HepG2 (cell line): Measurements from ENCODE around the gene CADPS2. TPM values are rescaled to one million over a fixed set of nuclear protein-coding genes. Genes with fewer than 3 reads are reported as not detected.

ENCODE experiments used
- ATAC-seq: fragments of 200-7000 bp; cut with Tn5 transposase; 3 replicates; pipeline ENCODE4 v1.9.1; 2020; ENCODE audit warnings: mild to moderate bottlenecking, moderate library complexity
- BruUV-seq: library from RNA; stranded (reverse); fragments of 400-500 nt; replicated peaks from 2 replicates; lab custom pipeline; 2021; lab: Mats Ljungman, UMichigan
- CTCF ChIA-PET: fragments of 300-600 bp; formaldehyde crosslinking; extraction: SDS; loops from one replicate; lab custom pipeline; 2021; ENCODE audit warnings: low total read pairs, inconsistent platforms, low intra/inter-chr PET ratio; lab: Yijun Ruan, JAX
- POLR2A ChIA-PET: fragments of 350-600 bp; sonication (Branson Sonifier 250); formaldehyde crosslinking; loops from one replicate; lab custom pipeline; 2020; ENCODE audit warnings: antibody characterized with exemption, inconsistent platforms; lab: Yijun Ruan, JAX
- DNase-seq: peaks from one replicate; pipeline ENCODE4 v3.0.0-alpha.2; 2015; ENCODE audit warnings: low spot score
- FAIRE-seq: peaks from 3 replicates; lab custom pipeline; 2011; peaks lifted over from hg19 to GRCh38; lab: Jason Lieb, UNC
- H2AFZ ChIP-seq: one replicate; pipeline ENCODE4 v1.6.1; 2011; ENCODE audit warnings: low read length, inconsistent platforms
- H3K27ac ChIP-seq: fragments of 300-600 bp; 3 replicates; pipeline ENCODE4 v1.8.0; 2011; ENCODE audit warnings: mixed run types, mild to moderate bottlenecking, mixed read lengths, low read length, inconsistent platforms; ENCODE audit not compliant: insufficient read depth; ENCODE audit errors: extremely low read length
- H3K27me3 ChIP-seq, 2 experiments: fragments of 200-600 bp in 1 of 2; 2 replicates in 1 of 2; 3 replicates in 1 of 2; pipeline versions ENCODE4 v1.6.0 to v1.8.0; 2011; ENCODE audit warnings: low read length in 2 of 2, mild to moderate bottlenecking in 2 of 2, moderate library complexity in 2 of 2, inconsistent platforms in 1 of 2; ENCODE audit not compliant: insufficient read depth in 2 of 2, control insufficient read depth in 1 of 2
- H3K36me3 ChIP-seq, 2 experiments: fragments of 200-600 bp in 1 of 2; replicated peaks in 1 of 2; 2 replicates in 1 of 2; 3 replicates in 1 of 2; pipeline versions ENCODE4 v1.5.1 to v1.8.0; 2011; ENCODE audit warnings: low read length in 2 of 2, inconsistent platforms in 1 of 2; ENCODE audit not compliant: insufficient read depth in 2 of 2, control insufficient read depth in 1 of 2
- H3K4me1 ChIP-seq: 2 replicates; pipeline ENCODE4 v1.5.1; 2012; ENCODE audit warnings: low read length, inconsistent platforms; ENCODE audit not compliant: insufficient read depth
- H3K4me2 ChIP-seq: 2 replicates; pipeline ENCODE4 v1.6.0; 2011; ENCODE audit warnings: low read depth, low read length, inconsistent platforms
- H3K4me3 ChIP-seq, 3 experiments: fragments of 200-600 bp in 1 of 3; sonication (generic), shearing (Covaris generic) in 1 of 3; replicated peaks in 1 of 3; 2 replicates each; pipeline ENCODE4 v1.5.1; 2011 to 2016; ENCODE audit warnings: low read length in 3 of 3, inconsistent platforms in 2 of 3, low read depth in 2 of 3, mild to moderate bottlenecking in 2 of 3, control low read depth in 1 of 3, mixed read lengths in 1 of 3; ENCODE audit not compliant: insufficient read depth in 1 of 3
- H3K79me2 ChIP-seq: one replicate; pipeline ENCODE4 v1.6.1; 2011; ENCODE audit warnings: low read length, inconsistent platforms; ENCODE audit not compliant: insufficient read depth
- H3K9ac ChIP-seq: 2 replicates; pipeline ENCODE4 v1.6.0; 2011; ENCODE audit warnings: mild to moderate bottlenecking, low read depth, low read length, inconsistent platforms; ENCODE audit not compliant: insufficient read depth
- H3K9me3 ChIP-seq: 2 replicates; pipeline ENCODE4 v1.5.1; 2012; ENCODE audit warnings: mild to moderate bottlenecking, low read length
- H4K20me1 ChIP-seq: 2 replicates; pipeline ENCODE4 v1.6.0; 2011; ENCODE audit warnings: inconsistent platforms, mild to moderate bottlenecking, low read length, moderate library complexity; ENCODE audit not compliant: insufficient read depth
- FOXK2 ChIP-seq: fragments of 450-650 bp; IDR thresholded peaks from 2 replicates; pipeline ENCODE4 v1.6.1; 2016
- HNRNPK ChIP-seq: fragments of 200-400 bp; formaldehyde crosslinking; IDR thresholded peaks from 2 replicates; pipeline ENCODE4 v1.6.1; 2018; ENCODE audit warnings: low read length, low read depth, moderate library complexity, mild to moderate bottlenecking; ENCODE audit not compliant: poor library complexity, severe bottlenecking
- KDM5B ChIP-seq: sonication (generic); formaldehyde crosslinking; IDR thresholded peaks from 2 replicates; pipeline ENCODE4 v1.4.0; 2020; ENCODE audit warnings: missing genetic modification reagents, mild to moderate bottlenecking, borderline replicate concordance
- NFAT5 ChIP-seq: sonication (generic); formaldehyde crosslinking; IDR thresholded peaks from 2 replicates; pipeline ENCODE4 v1.4.0; 2020; ENCODE audit warnings: missing genetic modification reagents
- NR2C2 ChIP-seq: sonication (generic); formaldehyde crosslinking; IDR thresholded peaks from 2 replicates; pipeline ENCODE4 v1.4.0; 2020; ENCODE audit warnings: missing genetic modification reagents, mild to moderate bottlenecking, moderate library complexity, borderline replicate concordance
- SMAD1 ChIP-seq: sonication (generic); formaldehyde crosslinking; IDR thresholded peaks from 2 replicates; pipeline ENCODE4 v1.4.0; 2020; ENCODE audit warnings: missing genetic modification reagents, low read depth, mild to moderate bottlenecking, borderline replicate concordance
- WIZ ChIP-seq: sonication (generic); formaldehyde crosslinking; IDR thresholded peaks from 2 replicates; pipeline ENCODE4 v1.5.1; 2020; ENCODE audit warnings: mild to moderate bottlenecking, missing genetic modification reagents
- ZNF292 ChIP-seq: sonication (generic); formaldehyde crosslinking; IDR thresholded peaks from 2 replicates; pipeline ENCODE4 v1.8.1; 2022; ENCODE audit warnings: mild to moderate bottlenecking, low read depth, missing genetic modification reagents, borderline replicate concordance
- ZNF687 ChIP-seq: sonication (generic); formaldehyde crosslinking; IDR thresholded peaks from 2 replicates; pipeline ENCODE4 v1.5.1; 2020; ENCODE audit warnings: mild to moderate bottlenecking, missing genetic modification reagents, moderate library complexity
- WGBS: methylation state at CpG from one replicate; pipeline ENCODE4 v1.1.6; 2017; ENCODE audit warnings: low lambda C conversion rate; 5-methylcytosine and 5-hydroxymethylcytosine counted together
- in situ Hi-C: cut with HindIII; loops from 2 replicates; pipeline ENCODE4 v1.10.0; 2017; ENCODE audit warnings: low pct_unique_long_range_greater_than_20kb; ENCODE audit not compliant: extremely low pct_ligation_motif_present
- intact Hi-C: fragments of 100-400 bp; cut with micrococcal nuclease; formaldehyde crosslinking; loops from one replicate; pipeline ENCODE4 v1.10.0; 2022; ENCODE audit not compliant: unreplicated experiment
- polyA plus RNA-seq, 8 experiments: library from polyadenylated mRNA; depleted of rRNA in 3 of 8; stranded (reverse) in 7 of 8; unstranded in 1 of 8; fragments of >200 nt; fragmentation: Illumina TruSeq in 4 of 8; extraction: Trizol in 4 of 8; gene quantifications; 2 replicates each; pipeline versions ENCODE4 v1.2.1 to v1.2.3, GENCODE V29; 2011 to 2016; ENCODE audit warnings: low read depth in 4 of 8, missing spikeins in 1 of 8, mixed read lengths in 1 of 8; ENCODE audit not compliant: insufficient read depth in 1 of 8
- total RNA-seq, 5 experiments: library from RNA; depleted of rRNA; stranded (reverse); fragments of >200 nt; fragmentation: Illumina TruSeq; extraction: Trizol; gene quantifications; 2 replicates each; pipeline ENCODE4 v1.2.3, GENCODE V29; 2016; ENCODE audit warnings: low read depth in 1 of 5

Gene CADPS2
- total and polyA plus RNA-seq, 2 of the 13 experiments (the other 11 are each of a cell fraction or from before 2014, with no cell fraction given): 17.6 to 43.8 TPM

- no peaks in the 10 kb centered on the region for H3K4me1 ChIP-seq
- FAIRE-seq (no peak), ATAC-seq (no peak)
- TF ChIP-seq KDM5B (CRISPR knock-in tag): no peak
- no peak for TF ChIP-seq ZNF292 (CRISPR knock-in tag)
- TF ChIP-seq NR2C2 (CRISPR knock-in tag): no peak
- TF ChIP-seq HNRNPK: no peak
- TF ChIP-seq NFAT5 (CRISPR knock-in tag): no peak
- TF ChIP-seq FOXK2: no peak
- TF ChIP-seq WIZ (CRISPR knock-in tag): no peak
- TF ChIP-seq ZNF687 (CRISPR knock-in tag): no peak
- TF ChIP-seq SMAD1: no peak
Measured at GRCh38 chr7:122588621-122589020, 297.6 kb downstream of the CADPS2 start.

More at GRCh38 chr7:122588621-122589020, 297.6 kb downstream of the CADPS2 start:
- Histone ChIP-seq H2AFZ (no peak overlapping the region), H4K20me1 (no peaks in the 10 kb centered on the region), H3K79me2 (no peaks in the 10 kb centered on the region), H3K9ac (no peak overlapping the region), H3K27ac (no peak overlapping the region), H3K4me3 (no peak overlapping the region), H3K4me2 (no peak overlapping the region), H3K36me3 (no peaks in the 10 kb centered on the region), H3K9me3 (no peaks in the 10 kb centered on the region), H3K27me3 (no peaks in the 10 kb centered on the region)
- no peak for DNase-seq
- ChIA-PET POLR2A (no interaction called here), CTCF (no interaction called here)
- intact Hi-C loops: no loop called here
- in situ Hi-C loops: no loop called here
- BruUV-seq: no TSS peak
- WGBS: 100% methylated on average over 1 of the region's 1 CpG
